Ishikawa (cell line): Measurements from ENCODE around the gene EIF4E.

Experiments used
- CEBPB ChIP-seq: IDR thresholded peaks from 2 replicates; pipeline ENCODE4 v1.6.1; 2012
- CREB1 ChIP-seq: IDR thresholded peaks from 2 replicates; pipeline ENCODE4 v1.6.1; 2012; ENCODE audit warnings: low read depth
- EGR1 ChIP-seq: IDR thresholded peaks from 2 replicates; pipeline ENCODE4 v1.6.1; 2012
- EP300 ChIP-seq: IDR thresholded peaks from 2 replicates; pipeline ENCODE4 v1.6.1; 2012; ENCODE audit warnings: borderline replicate concordance
- FOXM1 ChIP-seq: IDR thresholded peaks from 2 replicates; pipeline ENCODE4 v1.6.1; 2012; ENCODE audit warnings: low read depth, borderline replicate concordance
- MAX ChIP-seq: IDR thresholded peaks from 2 replicates; pipeline ENCODE4 v1.6.1; 2012
- NFIC ChIP-seq: IDR thresholded peaks from 2 replicates; pipeline ENCODE4 v1.6.1; 2012
- RAD21 ChIP-seq: IDR thresholded peaks from 2 replicates; pipeline ENCODE4 v1.6.1; 2012; ENCODE audit warnings: low read depth
- REST ChIP-seq: IDR thresholded peaks from 2 replicates; pipeline ENCODE4 v1.6.1; 2012; ENCODE audit warnings: low read depth, mild to moderate bottlenecking
- TAF1 ChIP-seq: IDR thresholded peaks from 2 replicates; pipeline ENCODE4 v1.6.1; 2012; ENCODE audit warnings: low read depth, mild to moderate bottlenecking
- TCF12 ChIP-seq: IDR thresholded peaks from 2 replicates; pipeline ENCODE4 v1.6.1; 2012; ENCODE audit warnings: low read depth
- TEAD4 ChIP-seq: IDR thresholded peaks from 2 replicates; pipeline ENCODE4 v1.6.1; 2012
- USF1 ChIP-seq: IDR thresholded peaks from 2 replicates; pipeline ENCODE4 v1.6.1; 2012
- YY1 ChIP-seq: IDR thresholded peaks from 2 replicates; pipeline ENCODE4 v1.6.1; 2012; ENCODE audit warnings: low read depth
- ZBTB7A ChIP-seq: IDR thresholded peaks from 2 replicates; pipeline ENCODE4 v1.6.1; 2012; ENCODE audit warnings: low read depth

The EIF4E gene

GRCh38 chr4:98909646-98910401 is 19.1 kb downstream of the EIF4E start:
- TF ChIP-seq FOXM1 (no peak), RAD21 (no peak), EGR1 (no peak), REST (no peak), TCF12 (no peak), ZBTB7A (no peak), TAF1 (no peak), NFIC (no peak)

- TF ChIP-seq EGR1 = no peak
These were observed 20.1 kb downstream of the EIF4E start for GRCh38 chr4:98908703-98909262.

GRCh38 chr4:98908182-98908581 is 20.8 kb downstream of the EIF4E start:
- TF ChIP-seq CREB1 (no peak), ZBTB7A (no peak), MAX (no peak), TEAD4 (no peak), TCF12 (no peak), TAF1 (no peak), NFIC (no peak)

GRCh38 chr4:98905839-98906238 is 23.1 kb downstream of the EIF4E start:
- TF ChIP-seq MAX (no peak), CEBPB (no peak), TCF12 (no peak), TAF1 (no peak), REST (no peak), CREB1 (no peak), ZBTB7A (no peak), RAD21 (no peak), YY1 (no peak), TEAD4 (no peak), EGR1 (no peak), USF1 (no peak), EP300 (no peak), FOXM1 (no peak), NFIC (no peak)

- no peak for TF ChIP-seq REST
- no peak for TF ChIP-seq RAD21
These were observed 23.6 kb downstream of the EIF4E start for GRCh38 chr4:98905297-98905696.

GRCh38 chr4:98903963-98904362 is 25.0 kb downstream of the EIF4E start:
- no peak for TF ChIP-seq NFIC
- no peak for TF ChIP-seq FOXM1
- TF ChIP-seq ZBTB7A = no peak
- TF ChIP-seq TEAD4 = no peak
- no peak for TF ChIP-seq CREB1
- TF ChIP-seq TCF12 = no peak
- no peak for TF ChIP-seq YY1
- TF ChIP-seq TAF1 = no peak
- no peak for TF ChIP-seq USF1
- TF ChIP-seq MAX = no peak
- TF ChIP-seq RAD21 = no peak
- TF ChIP-seq EP300 = no peak
- no peak for TF ChIP-seq CEBPB
- TF ChIP-seq EGR1 = no peak
- no peak for TF ChIP-seq REST
